ENCODE measurements around the gene CABYR. TPM values are rescaled to one million over a fixed set of nuclear protein-coding genes. Genes with fewer than 3 reads are reported as not detected.
A peak's percentile ranks its signal among the peaks of the same experiment; 100 is the strongest.

Gene CABYR
- total RNA-seq, 2 experiments from 2014 or later: 1.3 to 2.1 TPM

- peak overlapping the region; percentile 50 for H3K27ac Mint-ChIP-seq
- H3K4me3 Mint-ChIP-seq: no peak overlapping the region
- POLR2A ChIA-PET: no interaction called here
- ATAC-seq (no peak), DNase-seq (no peak)
- H3K27me3 Mint-ChIP-seq: no peaks in the 10 kb centered on the region
- intact Hi-C loops (cut with micrococcal nuclease): no loop called here
- H3K36me3 Mint-ChIP-seq (ENCODE audit: low read depth): peaks cover 16% of the 10 kb centered on the region
- CTCF ChIA-PET: interaction anchor here (1.1 to 1.4 kb wide), 2 partner anchors 29 to 97 kb away, joined by 3 to 4 read pairs; no protein-coding TSS in a partner anchor
- H3K9me3 Mint-ChIP-seq: no peaks in the 10 kb centered on the region
- TF ChIP-seq, protein P1, sequence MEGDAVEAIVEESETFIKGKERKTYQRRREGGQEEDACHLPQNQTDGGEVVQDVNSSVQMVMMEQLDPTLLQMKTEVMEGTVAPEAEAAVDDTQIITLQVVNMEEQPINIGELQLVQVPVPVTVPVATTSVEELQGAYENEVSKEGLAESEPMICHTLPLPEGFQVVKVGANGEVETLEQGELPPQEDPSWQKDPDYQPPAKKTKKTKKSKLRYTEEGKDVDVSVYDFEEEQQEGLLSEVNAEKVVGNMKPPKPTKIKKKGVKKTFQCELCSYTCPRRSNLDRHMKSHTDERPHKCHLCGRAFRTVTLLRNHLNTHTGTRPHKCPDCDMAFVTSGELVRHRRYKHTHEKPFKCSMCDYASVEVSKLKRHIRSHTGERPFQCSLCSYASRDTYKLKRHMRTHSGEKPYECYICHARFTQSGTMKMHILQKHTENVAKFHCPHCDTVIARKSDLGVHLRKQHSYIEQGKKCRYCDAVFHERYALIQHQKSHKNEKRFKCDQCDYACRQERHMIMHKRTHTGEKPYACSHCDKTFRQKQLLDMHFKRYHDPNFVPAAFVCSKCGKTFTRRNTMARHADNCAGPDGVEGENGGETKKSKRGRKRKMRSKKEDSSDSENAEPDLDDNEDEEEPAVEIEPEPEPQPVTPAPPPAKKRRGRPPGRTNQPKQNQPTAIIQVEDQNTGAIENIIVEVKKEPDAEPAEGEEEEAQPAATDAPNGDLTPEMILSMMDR (IDR thresholded peaks at IDR 0.05): no peak
- H3K4me1 Mint-ChIP-seq (ENCODE audit: low read depth): peaks cover 37% of the 10 kb centered on the region
These were observed 26.9 kb upstream of the CABYR start for GRCh38 chr18:24111936-24112335.

- no peak for ATAC-seq
- Mint-ChIP-seq H3K27me3 (no peaks in the 10 kb centered on the region), H3K27ac (no peak overlapping the region), H3K4me3 (no peak overlapping the region), H3K4me1 (ENCODE audit: low read depth) (peaks cover 37% of the 10 kb centered on the region), H3K9me3 (no peaks in the 10 kb centered on the region), H3K36me3 (ENCODE audit: low read depth) (peaks cover 15% of the 10 kb centered on the region)
- TF ChIP-seq, protein P1 (IDR thresholded peaks at IDR 0.05): no peak
- POLR2A ChIA-PET: interaction anchor here (1.3 kb wide), 1 partner anchor 87 kb away, joined by 3 read pairs; no protein-coding TSS in a partner anchor
- intact Hi-C loops (cut with micrococcal nuclease): no loop called here
- CTCF ChIA-PET: interaction anchor here (1.1 to 1.4 kb wide), 3 partner anchors 29 to 147 kb away, joined by 3 to 4 read pairs (median 3); no protein-coding TSS in a partner anchor
- no peak for DNase-seq
These were observed 26.4 kb upstream of the CABYR start for GRCh38 chr18:24112464-24112863.

- Mint-ChIP-seq H3K9me3 (no peaks in the 10 kb centered on the region), H3K36me3 (ENCODE audit: low read depth) (peaks cover 14% of the 10 kb centered on the region), H3K27ac (no peak overlapping the region), H3K4me1 (ENCODE audit: low read depth) (peaks cover 37% of the 10 kb centered on the region), H3K27me3 (no peaks in the 10 kb centered on the region), H3K4me3 (no peak overlapping the region)
- POLR2A ChIA-PET: interaction anchor here (1.3 kb wide), 1 partner anchor 87 kb away, joined by 3 read pairs; no protein-coding TSS in a partner anchor
- TF ChIP-seq, protein P1 (IDR thresholded peaks at IDR 0.05): no peak
- CTCF ChIA-PET: interaction anchor here (1.3 to 2.5 kb wide), 3 partner anchors 37 to 148 kb away, joined by 3 to 7 read pairs (median 5); no protein-coding TSS in a partner anchor
- intact Hi-C loops (cut with micrococcal nuclease): no loop called here
- DNase-seq: no peak
- ATAC-seq: no peak
These were observed 25.8 kb upstream of the CABYR start for GRCh38 chr18:24112874-24113615.

DNA sequence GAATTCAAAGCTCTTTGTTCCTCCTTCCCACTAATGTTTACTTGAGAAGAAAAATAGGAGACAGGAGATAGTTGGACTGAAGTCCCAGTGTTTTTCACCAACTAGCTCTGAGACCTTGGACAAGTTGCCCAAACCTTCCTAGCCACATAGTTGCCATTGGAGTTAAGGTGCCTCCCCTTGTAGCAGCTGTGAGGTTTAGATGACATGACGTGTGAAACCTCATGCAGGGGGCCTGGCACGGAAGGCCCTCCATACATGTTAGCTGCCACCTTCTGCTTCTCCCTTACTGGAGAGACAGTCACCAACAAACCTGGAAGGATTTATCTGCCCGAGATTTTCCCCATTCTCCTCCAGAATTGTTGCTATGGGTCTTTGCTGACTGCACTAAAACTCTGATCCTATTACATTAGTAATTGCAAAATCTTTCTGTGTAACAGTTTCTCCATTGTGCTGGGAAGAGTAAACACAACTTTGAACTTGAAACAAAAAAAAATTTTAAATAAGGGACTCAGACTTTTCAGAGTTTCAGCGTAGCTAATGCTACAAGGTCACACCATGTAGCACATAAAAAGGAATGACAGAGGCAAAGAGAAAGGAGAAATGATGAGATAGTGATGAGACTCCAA is 23.8 kb upstream of the CABYR start:
- TF ChIP-seq, protein P1 (IDR thresholded peaks at IDR 0.05): no peak
- CTCF ChIA-PET: interaction anchor here (0.8 to 2.9 kb wide), 8 partner anchors 14 to 197 kb away, joined by 3 to 10 read pairs (median 4); no protein-coding TSS in a partner anchor
- H3K4me3 Mint-ChIP-seq: no peak overlapping the region
- no peaks in the 10 kb centered on the region for H3K27me3 Mint-ChIP-seq
- H3K36me3 Mint-ChIP-seq (ENCODE audit: low read depth): peaks cover 22% of the 10 kb centered on the region
- no peaks in the 10 kb centered on the region for H3K9me3 Mint-ChIP-seq
- intact Hi-C loops (cut with micrococcal nuclease): loop anchor here (2.0 to 5.0 kb wide), 2 partner anchors 38 to 96 kb away; no protein-coding TSS in a partner anchor
- peak overlapping the region; percentile 81 for H3K27ac Mint-ChIP-seq
- ATAC-seq (peak; percentile 71), DNase-seq (peak; percentile 59)
- peaks cover 39% of the 10 kb centered on the region for H3K4me1 Mint-ChIP-seq (ENCODE audit: low read depth)
- POLR2A ChIA-PET: interaction anchor here (0.6 to 2.3 kb wide), 4 partner anchors 10 to 164 kb away, joined by 3 to 8 read pairs (median 3); no protein-coding TSS in a partner anchor
